GM12878 (cell line): ENCODE data around the gene LYSMD1. TPM values are rescaled to one million over a fixed set of nuclear protein-coding genes. Genes with fewer than 3 reads are reported as not detected.
A peak's percentile ranks its signal among the peaks of the same experiment; 100 is the strongest.

Source experiments
- ATAC-seq: fragments of 200-7000 bp; cut with Tn5 transposase; 3 replicates; pipeline ENCODE4 v1.9.1; 2020; ENCODE audit warnings: mild to moderate bottlenecking, moderate library complexity
- BruUV-seq: library from RNA; stranded (reverse); fragments of 400-500 nt; replicated peaks from 2 replicates; lab custom pipeline; 2021; lab: Mats Ljungman, UMichigan
- CTCF ChIA-PET: fragments of 300-600 bp; sonication (Branson Sonifier 250); formaldehyde crosslinking; extraction: SDS; loops from one replicate; lab custom pipeline; 2021; ENCODE audit warnings: inconsistent platforms; lab: Yijun Ruan, JAX
- POLR2A ChIA-PET: fragments of 350-600 bp; formaldehyde crosslinking; extraction: SDS; loops from one replicate; lab custom pipeline; 2021; ENCODE audit warnings: inconsistent platforms; lab: Charles Lee
- RAD21 ChIA-PET: fragments of 300-600 bp; sonication (Branson Sonifier 250); formaldehyde crosslinking; loops from one replicate; lab custom pipeline; 2023; ENCODE audit warnings: antibody characterized with exemption; ENCODE audit not compliant: unreplicated experiment; lab: Charles Lee
- SMC1A ChIA-PET: fragments of 300-600 bp; sonication (Branson Sonifier 250); formaldehyde crosslinking; loops from one replicate; lab custom pipeline; 2023; ENCODE audit not compliant: unreplicated experiment, uncharacterized antibody; lab: Charles Lee
- DNase-seq: peaks from one replicate; pipeline ENCODE4 v3.0.0-alpha.2; 2011; ENCODE audit warnings: low read depth, low spot score
- FAIRE-seq: peaks from 3 replicates; lab custom pipeline; 2011; peaks lifted over from hg19 to GRCh38; lab: Jason Lieb, UNC
- H2AFZ ChIP-seq: 2 replicates; pipeline ENCODE4 v1.6.0; 2011; ENCODE audit warnings: low read depth, low read length, control low read depth; ENCODE audit not compliant: control insufficient read depth
- H3K27ac ChIP-seq: 2 replicates; pipeline ENCODE4 v1.5.1; 2011; ENCODE audit warnings: control low read depth; ENCODE audit not compliant: control insufficient read depth, insufficient read depth
- H3K27me3 ChIP-seq, 2 experiments: replicated peaks in 1 of 2; 2 replicates each; pipeline versions ENCODE4 v1.6.0 to v1.6.1; 2011; ENCODE audit warnings: low read length in 1 of 2; ENCODE audit not compliant: control insufficient read depth in 2 of 2, insufficient read depth in 2 of 2
- H3K36me3 ChIP-seq, 2 experiments: 2 replicates each; pipeline ENCODE4 v1.5.1; 2011; ENCODE audit warnings: low read length in 1 of 2; ENCODE audit not compliant: control insufficient read depth in 2 of 2, insufficient read depth in 2 of 2
- H3K4me1 ChIP-seq: 2 replicates; pipeline ENCODE4 v1.6.1; 2011; ENCODE audit warnings: mild to moderate bottlenecking, low read length, moderate library complexity, mixed read lengths; ENCODE audit not compliant: control insufficient read depth, insufficient read depth
- H3K4me2 ChIP-seq: 2 replicates; pipeline ENCODE4 v1.6.0; 2011; ENCODE audit warnings: control low read depth; ENCODE audit not compliant: control insufficient read depth, insufficient read depth
- H3K4me3 ChIP-seq: fragments of 200-600 bp; sonication (generic); 2 replicates; pipeline ENCODE4 v1.5.1; 2016
- H3K79me2 ChIP-seq: 2 replicates; pipeline ENCODE4 v1.6.0; 2011; ENCODE audit warnings: low read length; ENCODE audit not compliant: control insufficient read depth, insufficient read depth
- H3K9ac ChIP-seq: 2 replicates; pipeline ENCODE4 v1.8.0; 2011; ENCODE audit warnings: low read length, control low read depth, mixed read lengths; ENCODE audit not compliant: control insufficient read depth, insufficient read depth
- H3K9me3 ChIP-seq: replicated peaks from 3 replicates; pipeline ENCODE4 v1.5.1; 2011; ENCODE audit warnings: mild to moderate bottlenecking, low read length; ENCODE audit not compliant: control insufficient read depth, insufficient read depth
- H4K20me1 ChIP-seq: 2 replicates; pipeline ENCODE4 v1.6.0; 2011; ENCODE audit not compliant: control insufficient read depth, insufficient read depth
- BRCA1 ChIP-seq: IDR thresholded peaks from 2 replicates; pipeline ENCODE4 v1.6.1; 2011; ENCODE audit warnings: low read depth, low read length, improper control_type of control experiment
- CREM ChIP-seq: IDR thresholded peaks from 2 replicates; pipeline ENCODE4 v1.6.1; 2014; ENCODE audit warnings: antibody characterized with exemption, low read depth
- RELA ChIP-seq: fragments of 450-650 bp; IDR thresholded peaks from 2 replicates; pipeline ENCODE4 v1.8.0; 2014; ENCODE audit warnings: borderline replicate concordance; ENCODE audit not compliant: partially characterized antibody
- SUZ12 ChIP-seq: fragments of 200-600 bp; sonication (generic); IDR thresholded peaks from one replicate; pipeline ENCODE4 v1.6.1; 2018; ENCODE audit warnings: antibody characterized with exemption, mild to moderate bottlenecking; ENCODE audit not compliant: unreplicated experiment
- WGBS: methylation state at CpG from one replicate; pipeline ENCODE4 v1.1.6; 2016; ENCODE audit warnings: low lambda C conversion rate; ENCODE audit not compliant: insufficient replicate concordance, insufficient coverage; ENCODE audit errors: missing lambda C conversion rate; 5-methylcytosine and 5-hydroxymethylcytosine counted together
- in situ Hi-C: fragments of 300-500 bp; cut with MboI; formaldehyde crosslinking; loops from 9 replicates; pipeline ENCODE4 v1.14.3; 2018; ENCODE audit warnings: mixed read lengths
- intact Hi-C: fragments of 100-400 bp; cut with micrococcal nuclease; formaldehyde crosslinking; loops from one replicate; pipeline ENCODE4 v1.14.2; 2022; ENCODE audit not compliant: unreplicated experiment
- polyA plus RNA-seq, 11 experiments: library from polyadenylated mRNA; depleted of rRNA in 4 of 11; unstranded in 6 of 11; stranded (reverse) in 5 of 11; fragments of >200 nt; fragmentation: Nextera tagmentation in 4 of 11; fragmentation: Illumina TruSeq in 1 of 11; extraction: Ambion mirVana in 4 of 11; extraction: Trizol in 1 of 11; gene quantifications; 1 replicate in 1 of 11; 2 replicates in 10 of 11; pipeline versions ENCODE4 v1.2.1 to v1.2.3, GENCODE V29; 2011 to 2016; ENCODE audit warnings: inconsistent platforms in 2 of 11, missing spikeins in 2 of 11, low read depth in 1 of 11
- total RNA-seq, 4 experiments: library from RNA; depleted of rRNA in 3 of 4; stranded (reverse); fragments of >200 nt in 3 of 4; fragmentation: Illumina TruSeq in 1 of 4; extraction: Trizol in 1 of 4; gene quantifications; 2 replicates each; pipeline versions ENCODE4 v1.2.1 to v1.2.3, GENCODE V29; 2013 to 2021
- TF ChIP-seq, protein P1 (sequence below): IDR thresholded peaks from 2 replicates; pipeline ENCODE4 v1.6.1; 2012; ENCODE audit warnings: improper control_type of control experiment, low read depth, low read length; ENCODE audit not compliant: insufficient replicate concordance

Gene LYSMD1
- total and polyA plus RNA-seq, 10 of the 15 experiments (the other 5 are each of a cell fraction or from before 2014, with no cell fraction given) = 0.80 to 10.4 (median 6.5) TPM

DNA sequence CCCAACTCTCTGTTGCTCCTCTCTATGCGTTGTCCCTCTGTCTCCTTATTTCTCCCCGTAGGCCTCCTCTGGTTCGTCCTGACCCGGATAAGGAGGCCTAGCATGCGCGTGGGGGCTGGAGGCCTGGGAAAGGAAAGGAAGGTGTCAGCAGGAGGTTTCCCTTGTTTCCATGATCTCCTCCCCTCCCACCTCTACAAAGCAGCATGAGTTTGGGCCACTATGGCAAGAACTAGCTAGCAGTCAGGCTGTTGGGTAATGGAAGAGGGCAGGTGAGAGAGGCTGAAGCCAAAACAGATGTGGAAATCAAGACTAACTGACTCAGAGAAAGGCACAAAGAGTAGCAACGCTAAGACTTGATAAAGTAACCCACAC, 18.6 kb downstream of the LYSMD1 start:
- H3K9ac ChIP-seq = no peak overlapping the region
- DNase-seq = no peak
- POLR2A ChIA-PET = no interaction called here

More for the DNA sequence above, 18.6 kb downstream of the LYSMD1 start:
- no peak for TF ChIP-seq RELA
- TF ChIP-seq, protein P1, sequence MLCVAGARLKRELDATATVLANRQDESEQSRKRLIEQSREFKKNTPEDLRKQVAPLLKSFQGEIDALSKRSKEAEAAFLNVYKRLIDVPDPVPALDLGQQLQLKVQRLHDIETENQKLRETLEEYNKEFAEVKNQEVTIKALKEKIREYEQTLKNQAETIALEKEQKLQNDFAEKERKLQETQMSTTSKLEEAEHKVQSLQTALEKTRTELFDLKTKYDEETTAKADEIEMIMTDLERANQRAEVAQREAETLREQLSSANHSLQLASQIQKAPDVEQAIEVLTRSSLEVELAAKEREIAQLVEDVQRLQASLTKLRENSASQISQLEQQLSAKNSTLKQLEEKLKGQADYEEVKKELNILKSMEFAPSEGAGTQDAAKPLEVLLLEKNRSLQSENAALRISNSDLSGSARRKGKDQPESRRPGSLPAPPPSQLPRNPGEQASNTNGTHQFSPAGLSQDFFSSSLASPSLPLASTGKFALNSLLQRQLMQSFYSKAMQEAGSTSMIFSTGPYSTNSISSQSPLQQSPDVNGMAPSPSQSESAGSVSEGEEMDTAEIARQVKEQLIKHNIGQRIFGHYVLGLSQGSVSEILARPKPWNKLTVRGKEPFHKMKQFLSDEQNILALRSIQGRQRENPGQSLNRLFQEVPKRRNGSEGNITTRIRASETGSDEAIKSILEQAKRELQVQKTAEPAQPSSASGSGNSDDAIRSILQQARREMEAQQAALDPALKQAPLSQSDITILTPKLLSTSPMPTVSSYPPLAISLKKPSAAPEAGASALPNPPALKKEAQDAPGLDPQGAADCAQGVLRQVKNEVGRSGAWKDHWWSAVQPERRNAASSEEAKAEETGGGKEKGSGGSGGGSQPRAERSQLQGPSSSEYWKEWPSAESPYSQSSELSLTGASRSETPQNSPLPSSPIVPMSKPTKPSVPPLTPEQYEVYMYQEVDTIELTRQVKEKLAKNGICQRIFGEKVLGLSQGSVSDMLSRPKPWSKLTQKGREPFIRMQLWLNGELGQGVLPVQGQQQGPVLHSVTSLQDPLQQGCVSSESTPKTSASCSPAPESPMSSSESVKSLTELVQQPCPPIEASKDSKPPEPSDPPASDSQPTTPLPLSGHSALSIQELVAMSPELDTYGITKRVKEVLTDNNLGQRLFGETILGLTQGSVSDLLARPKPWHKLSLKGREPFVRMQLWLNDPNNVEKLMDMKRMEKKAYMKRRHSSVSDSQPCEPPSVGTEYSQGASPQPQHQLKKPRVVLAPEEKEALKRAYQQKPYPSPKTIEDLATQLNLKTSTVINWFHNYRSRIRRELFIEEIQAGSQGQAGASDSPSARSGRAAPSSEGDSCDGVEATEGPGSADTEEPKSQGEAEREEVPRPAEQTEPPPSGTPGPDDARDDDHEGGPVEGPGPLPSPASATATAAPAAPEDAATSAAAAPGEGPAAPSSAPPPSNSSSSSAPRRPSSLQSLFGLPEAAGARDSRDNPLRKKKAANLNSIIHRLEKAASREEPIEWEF = no peak
- TF ChIP-seq SUZ12 = no peak
- no peak for TF ChIP-seq CREM
- no peak for TF ChIP-seq BRCA1
- ChIA-PET SMC1A (no interaction called here), RAD21 (interaction anchor here (1.4 kb wide), 1 partner anchor 10 kb away, joined by 8 read pairs; the partner anchor contains the start of gene TNFAIP8L2), CTCF (interaction anchor here (0.6 to 1.2 kb wide), 2 partner anchors 8 to 48 kb away, joined by 3 to 5 read pairs; no protein-coding TSS in a partner anchor)
- 20% methylated on average over 7 of the region's 7 CpGs for WGBS
- Histone ChIP-seq H3K27me3 (peaks cover 0 to 8% of the 10 kb centered on the region in 2 experiments), H3K27ac (no peak overlapping the region), H3K4me2 (peak overlapping the region; percentile 99), H2AFZ (peak overlapping the region; percentile 94), H3K4me1 (no peaks in the 10 kb centered on the region; the same call in 1 of the 2 replicates), H3K4me3 (peak overlapping the region; percentile 83), H3K36me3 (no peaks in the 10 kb centered on the region), H3K9me3 (no peaks in the 10 kb centered on the region), H4K20me1 (no peaks in the 10 kb centered on the region; the same call in 1 of the 2 replicates), H3K79me2 (no peaks in the 10 kb centered on the region)
- in situ Hi-C loops (no loop called here), intact Hi-C loops (no loop called here)
- ATAC-seq (no peak), FAIRE-seq (no peak)
- no TSS peak for BruUV-seq
